DND-41 (cell line): Measurements from ENCODE around the gene TSPEAR.

Experiments used
- ATAC-seq: fragments of 200-7000 bp; cut with Tn5 transposase; 3 replicates; pipeline ENCODE4 v1.9.1; 2021; ENCODE audit warnings: low read depth; ENCODE audit not compliant: insufficient read depth
- DNase-seq: peaks from one replicate; pipeline ENCODE4 v3.0.0-alpha.2; 2020
- H2AFZ ChIP-seq: 2 replicates; pipeline ENCODE4 v1.6.0; 2012; ENCODE audit warnings: low read depth, low read length
- H3K27ac ChIP-seq: 2 replicates; pipeline ENCODE4 v1.5.1; 2012; ENCODE audit warnings: low read length, inconsistent platforms
- H3K27me3 ChIP-seq: fragments of 200-600 bp; sonication (generic); 2 replicates; pipeline ENCODE4 v1.6.0; 2012; ENCODE audit warnings: low read length, mild to moderate bottlenecking, inconsistent platforms; ENCODE audit not compliant: insufficient read depth, poor library complexity
- H3K36me3 ChIP-seq: 2 replicates; pipeline ENCODE4 v1.5.1; 2012; ENCODE audit warnings: low read length, inconsistent platforms; ENCODE audit not compliant: insufficient read depth
- H3K4me1 ChIP-seq: 2 replicates; pipeline ENCODE4 v1.5.1; 2012; ENCODE audit warnings: mild to moderate bottlenecking, low read length; ENCODE audit not compliant: insufficient read depth
- H3K4me2 ChIP-seq: 2 replicates; pipeline ENCODE4 v1.6.0; 2012; ENCODE audit warnings: mild to moderate bottlenecking, moderate library complexity, low read length, inconsistent platforms; ENCODE audit not compliant: insufficient read depth
- H3K4me3 ChIP-seq, 2 experiments: fragments of 200-600 bp in 1 of 2; shearing (Covaris generic) in 1 of 2; 2 replicates each; pipeline ENCODE4 v1.5.1; 2012 to 2016; ENCODE audit warnings: inconsistent platforms in 2 of 2, low read length in 2 of 2, mild to moderate bottlenecking in 2 of 2, low read depth in 1 of 2, moderate library complexity in 1 of 2
- H3K79me2 ChIP-seq: 2 replicates; pipeline ENCODE4 v1.6.0; 2012; ENCODE audit warnings: low read length, inconsistent platforms; ENCODE audit not compliant: insufficient read depth
- H3K9ac ChIP-seq: 2 replicates; pipeline ENCODE4 v1.6.0; 2012; ENCODE audit warnings: low read depth, mild to moderate bottlenecking, inconsistent platforms, low read length, moderate library complexity
- H3K9me3 ChIP-seq: 2 replicates; pipeline ENCODE4 v1.5.1; 2012; ENCODE audit warnings: low read length, moderate library complexity, mild to moderate bottlenecking, inconsistent platforms; ENCODE audit not compliant: insufficient read depth, severe bottlenecking
- H4K20me1 ChIP-seq: 2 replicates; pipeline ENCODE4 v1.6.0; 2012; ENCODE audit warnings: low read length; ENCODE audit not compliant: insufficient read depth
- CTCF ChIP-seq: IDR thresholded peaks from 2 replicates; pipeline ENCODE4 v1.5.1; 2012; ENCODE audit warnings: borderline replicate concordance, low read length, moderate library complexity, mild to moderate bottlenecking; ENCODE audit not compliant: poor library complexity, severe bottlenecking; ENCODE audit errors: extremely low read depth
- EZH2 ChIP-seq: IDR thresholded peaks from 3 replicates; pipeline ENCODE4 v1.6.1; 2012; ENCODE audit warnings: borderline replicate concordance, low read depth, mild to moderate bottlenecking, moderate library complexity, low read length, inconsistent platforms; ENCODE audit not compliant: severe bottlenecking

The TSPEAR gene

DNA sequence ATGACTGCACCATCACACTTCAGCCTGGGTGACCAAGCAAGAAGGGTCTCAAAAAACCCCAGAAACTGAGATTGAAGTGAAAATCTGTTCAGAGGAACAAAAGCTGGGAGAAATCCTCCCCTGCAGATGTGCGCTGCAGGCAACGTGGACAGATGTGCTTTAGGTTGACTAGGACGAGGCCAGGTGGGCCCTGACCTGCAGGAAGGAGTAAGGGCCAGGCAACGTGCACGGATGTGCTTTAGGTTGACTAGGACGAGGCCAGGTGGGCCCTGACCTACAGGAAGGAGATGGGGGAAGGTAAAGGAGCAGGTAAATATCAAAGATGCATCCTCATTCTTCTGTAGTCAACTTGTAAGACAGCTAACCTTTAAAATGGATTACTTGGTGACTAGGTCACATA, 26.9 kb downstream of the TSPEAR start:
- no peak overlapping the region for H2AFZ ChIP-seq
- H3K79me2 ChIP-seq = no peaks in the 10 kb centered on the region
- H3K36me3 ChIP-seq = no peaks in the 10 kb centered on the region
- no peak for ATAC-seq
- H3K27me3 ChIP-seq = no peaks in the 10 kb centered on the region
- no peak overlapping the region for H3K4me2 ChIP-seq
- H3K4me3 ChIP-seq = no peak overlapping the region
- H3K27ac ChIP-seq = no peak overlapping the region
- TF ChIP-seq EZH2 (no peak), CTCF (no peak)
- no peak overlapping the region for H3K9ac ChIP-seq
- no peaks in the 10 kb centered on the region for H3K4me1 ChIP-seq
- H3K9me3 ChIP-seq = no peaks in the 10 kb centered on the region
- no peak for DNase-seq
- H4K20me1 ChIP-seq = no peaks in the 10 kb centered on the region

DNA sequence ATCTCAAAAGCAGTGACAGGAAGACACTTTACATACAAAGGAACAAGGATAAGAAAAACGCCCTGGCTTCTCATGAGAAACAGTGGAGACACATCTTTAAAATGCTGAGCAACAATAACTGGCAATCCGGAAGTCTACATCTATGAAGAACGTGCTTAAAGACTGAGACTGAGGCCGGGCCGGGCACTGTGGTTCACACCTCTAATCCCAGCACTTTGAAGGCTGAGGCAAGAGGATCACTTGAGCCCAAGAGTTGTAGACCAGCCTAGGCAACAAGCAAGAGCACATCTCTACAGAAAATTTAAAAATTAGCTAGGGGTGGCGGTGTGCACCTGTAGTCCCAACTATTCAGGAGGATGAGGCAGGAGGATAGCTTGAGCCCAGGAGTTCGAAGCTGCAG, 27.3 kb downstream of the TSPEAR start:
- Histone ChIP-seq H3K36me3 (no peaks in the 10 kb centered on the region), H2AFZ (no peak overlapping the region), H3K4me2 (no peak overlapping the region), H3K4me3 (no peak overlapping the region), H3K27me3 (no peaks in the 10 kb centered on the region), H3K9me3 (no peaks in the 10 kb centered on the region), H3K9ac (no peak overlapping the region), H3K27ac (no peak overlapping the region), H4K20me1 (no peaks in the 10 kb centered on the region), H3K79me2 (no peaks in the 10 kb centered on the region), H3K4me1 (no peaks in the 10 kb centered on the region)
- no peak for ATAC-seq
- TF ChIP-seq CTCF (no peak), EZH2 (no peak)
- DNase-seq = no peak

DNA sequence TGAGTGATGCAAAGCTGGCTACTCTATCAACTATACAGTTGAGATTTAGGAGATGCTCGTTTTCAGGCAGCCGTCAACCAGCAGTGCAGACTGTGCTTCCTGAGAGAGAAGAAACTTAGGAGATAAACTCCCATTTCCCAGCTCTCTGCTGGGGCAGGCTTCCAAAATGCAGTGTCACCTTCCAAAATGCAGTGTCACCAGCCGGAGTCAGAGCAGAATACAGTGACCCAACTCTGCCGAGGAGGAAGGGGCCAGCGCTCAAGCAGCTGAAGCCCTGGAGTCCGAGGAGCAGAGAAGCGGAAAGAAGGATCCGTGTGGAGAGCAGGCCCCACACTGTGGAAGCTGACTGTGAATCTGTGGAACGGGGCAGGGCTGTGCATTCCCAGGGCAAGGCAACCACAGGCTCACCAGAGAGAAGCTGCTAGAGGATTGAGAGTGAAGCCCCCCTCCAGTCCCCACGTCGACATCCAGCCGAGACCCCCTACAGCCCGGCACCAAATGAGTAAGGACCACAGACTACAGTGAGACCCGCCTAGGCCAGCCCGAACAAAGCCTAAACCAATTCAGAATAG, 28.7 kb downstream of the TSPEAR start:
- H4K20me1 ChIP-seq = no peaks in the 10 kb centered on the region
- no peak overlapping the region for H3K4me3 ChIP-seq

More for the DNA sequence above, 28.7 kb downstream of the TSPEAR start:
- TF ChIP-seq EZH2 (no peak), CTCF (no peak)
- no peaks in the 10 kb centered on the region for H3K4me1 ChIP-seq
- no peak overlapping the region for H2AFZ ChIP-seq
- H3K27ac ChIP-seq = no peak overlapping the region
- H3K27me3 ChIP-seq = no peaks in the 10 kb centered on the region
- no peak overlapping the region for H3K4me2 ChIP-seq
- DNase-seq = no peak
- H3K36me3 ChIP-seq = no peaks in the 10 kb centered on the region
- H3K9me3 ChIP-seq = no peaks in the 10 kb centered on the region
- H3K79me2 ChIP-seq = no peaks in the 10 kb centered on the region
- no peak for ATAC-seq
- H3K9ac ChIP-seq = no peak overlapping the region
